SK-N-SH (cell line): ENCODE results near the gene C3AR1.

ENCODE experiments used
- CTCF ChIP-seq: fragments of 200-600 bp; sonication (generic); IDR thresholded peaks from 2 replicates; pipeline ENCODE4 v1.6.1; 2017; ENCODE audit warnings: antibody characterized with exemption, mild to moderate bottlenecking, moderate library complexity
- EZH2phosphoT487 ChIP-seq: fragments of 200-600 bp; sonication (generic); IDR thresholded peaks from 2 replicates; pipeline ENCODE4 v1.6.1; 2017; ENCODE audit warnings: low read depth, mixed run types, mild to moderate bottlenecking, antibody characterized with exemption, moderate library complexity, borderline replicate concordance
- RFX5 ChIP-seq: IDR thresholded peaks from 2 replicates; pipeline ENCODE4 v1.6.1; 2012; ENCODE audit warnings: mild to moderate bottlenecking, improper control_type of control experiment, low read length
- USF1 ChIP-seq: IDR thresholded peaks from 2 replicates; pipeline ENCODE4 v1.4.0; 2012; ENCODE audit warnings: low read depth, borderline replicate concordance
- YY1 ChIP-seq: IDR thresholded peaks from 2 replicates; pipeline ENCODE4 v1.4.0; 2012; ENCODE audit warnings: low read depth, mild to moderate bottlenecking

- TF ChIP-seq EZH2phosphoT487 (no peak), YY1 (no peak), CTCF (peak; percentile 100), RFX5 (no peak), USF1 (no peak)
Measured at GRCh38 chr12:8108808-8109398, 42.7 kb upstream of the C3AR1 start.
